ENCODE data around the gene IL2RA. TPM values are rescaled to one million over a fixed set of nuclear protein-coding genes. Genes with fewer than 3 reads are reported as not detected.

Gene IL2RA
- not detected in 3 replicates for polyA plus RNA-seq
- polyA plus RNA-seq (2011; ENCODE audit: low read depth): not detected
- not detected in 2 replicates for polyA plus RNA-seq (2011; cell fraction: cytosol; rRNA removed)
- polyA plus RNA-seq (2011; cell fraction: nucleus; rRNA removed): not detected in 2 replicates
- polyA plus RNA-seq (2012; ENCODE audit: low replicate concordance): not detected in 2 replicates
- not detected in 3 replicates for polyA minus RNA-seq
- polyA minus RNA-seq (2011; cell fraction: cytosol; rRNA and poly(A)+ RNA removed): not detected
- polyA minus RNA-seq (2011; cell fraction: nucleus; rRNA and poly(A)+ RNA removed): not detected in 2 replicates

GRCh38 chr10:6062101-6062771, at the start of gene IL2RA:
IL2RA (minus strand) TSS chr10:6062367; CDS start chr10:6062151, 216 bp downstream.
- FAIRE-seq: no peak
- H3K4me3 ChIP-seq (ENCODE audit: control insufficient read depth in 2 of 3, extremely low read depth in 1 of 3, insufficient read depth in 2 of 3, low read depth in 1 of 3, low read length in 3 of 3): no peak within 1 kb of the TSS

GRCh38 chr10:6110136-6110535, 48.0 kb upstream of the IL2RA start:
- no peaks in the 10 kb centered on the region for H3K9me1 ChIP-seq (ENCODE audit: control insufficient read depth, extremely low read depth, insufficient read depth, low read length)
- H3K36me3 ChIP-seq (ENCODE audit: control insufficient read depth in 2 of 2, extremely low read depth in 1 of 2, insufficient read depth in 2 of 2, low read length in 2 of 2): peaks cover 34 to 56% of the 10 kb centered on the region in 2 experiments
- no peak overlapping the region for H3K27ac ChIP-seq (ENCODE audit: control insufficient read depth, insufficient read depth, low read length)
- TF ChIP-seq EZH2 (IDR thresholded peaks at IDR 0.05; ENCODE audit: low read length) (no peak), CTCF (optimal IDR thresholded peaks at IDR 0.05 in 1 of 3, IDR thresholded peaks at IDR 0.05 in 1 of 3, conservative IDR thresholded peaks at IDR 0.05 in 1 of 3; ENCODE audit: extremely low read depth in 1 of 3, insufficient read depth in 2 of 3, low read length in 3 of 3) (no peak)
- no peak overlapping the region for H2AFZ ChIP-seq (ENCODE audit: control insufficient read depth, low read length)
- H3K4me2 ChIP-seq (ENCODE audit: control insufficient read depth, extremely low read depth, insufficient read depth, low read depth, low read length): no peak overlapping the region
- peaks cover 5% of the 10 kb centered on the region for H3K4me1 ChIP-seq (ENCODE audit: control insufficient read depth, extremely low read depth, insufficient read depth, low read length)
- no peak overlapping the region for H3K9ac ChIP-seq (ENCODE audit: control insufficient read depth, extremely low read depth, insufficient read depth, low read length)
- no peak for FAIRE-seq
- H3K9me3 ChIP-seq (ENCODE audit: control insufficient read depth, low read depth, low read length): no peaks in the 10 kb centered on the region
- H3K79me2 ChIP-seq (ENCODE audit: control insufficient read depth, insufficient read depth, low read length): peaks cover 7% of the 10 kb centered on the region
- dilution Hi-C loops (cut with MboI; ENCODE audit: extremely low pct_ligation_motif_present, low sequenced_read_pairs): no loop called here
- no peaks in the 10 kb centered on the region for H3K27me3 ChIP-seq (ENCODE audit: control insufficient read depth, extremely low read depth, insufficient read depth, low read length)
- no peak overlapping the region for H3K4me3 ChIP-seq (ENCODE audit: control insufficient read depth in 2 of 3, extremely low read depth in 1 of 3, insufficient read depth in 2 of 3, low read depth in 1 of 3, low read length in 3 of 3)
- no peak for DNase-seq (ENCODE audit: low read depth, low spot score)
- peaks cover 11% of the 10 kb centered on the region for H4K20me1 ChIP-seq (ENCODE audit: control insufficient read depth, extremely low read depth, insufficient read depth, low read length)

More at GRCh38 chr10:6062101-6062771, at the start of gene IL2RA:
- Histone ChIP-seq H2AFZ (ENCODE audit: control insufficient read depth, low read length) (no peak within 1 kb of the TSS), H3K9ac (ENCODE audit: control insufficient read depth, extremely low read depth, insufficient read depth, low read length) (no peak within 1 kb of the TSS), H3K27me3 (ENCODE audit: control insufficient read depth, extremely low read depth, insufficient read depth, low read length) (peaks cover 12% of the 10 kb centered on the region), H4K20me1 (ENCODE audit: control insufficient read depth, extremely low read depth, insufficient read depth, low read length) (no peaks in the 10 kb centered on the region), H3K27ac (ENCODE audit: control insufficient read depth, insufficient read depth, low read length) (no peak within 1 kb of the TSS), H3K4me1 (ENCODE audit: control insufficient read depth, extremely low read depth, insufficient read depth, low read length) (no peaks in the 10 kb centered on the region), H3K9me3 (ENCODE audit: control insufficient read depth, low read depth, low read length) (no peaks in the 10 kb centered on the region), H3K79me2 (ENCODE audit: control insufficient read depth, insufficient read depth, low read length) (no peaks in the 10 kb centered on the region), H3K36me3 (ENCODE audit: control insufficient read depth in 2 of 2, extremely low read depth in 1 of 2, insufficient read depth in 2 of 2, low read length in 2 of 2) (no peaks in the 10 kb centered on the region), H3K4me2 (ENCODE audit: control insufficient read depth, extremely low read depth, insufficient read depth, low read depth, low read length) (no peak within 1 kb of the TSS), H3K9me1 (ENCODE audit: control insufficient read depth, extremely low read depth, insufficient read depth, low read length) (no peaks in the 10 kb centered on the region)
- TF ChIP-seq CTCF (optimal IDR thresholded peaks at IDR 0.05 in 1 of 3, IDR thresholded peaks at IDR 0.05 in 1 of 3, conservative IDR thresholded peaks at IDR 0.05 in 1 of 3; ENCODE audit: extremely low read depth in 1 of 3, insufficient read depth in 2 of 3, low read length in 3 of 3) (no peak), EZH2 (IDR thresholded peaks at IDR 0.05; ENCODE audit: low read length) (no peak)
- no peak for DNase-seq (ENCODE audit: low read depth, low spot score)
- dilution Hi-C loops (cut with MboI; ENCODE audit: extremely low pct_ligation_motif_present, low sequenced_read_pairs): no loop called here
